PC-9 (cell line): ENCODE measurements around the gene ILKAP.

Experiments used
- CTCF ChIP-seq: fragments of 200-600 bp; sonication (generic); conservative IDR thresholded peaks from 2 replicates; pipeline ENCODE4 v1.6.1; 2017; ENCODE audit warnings: mixed run types, antibody characterized with exemption, mild to moderate bottlenecking, moderate library complexity
- EZH2 ChIP-seq: fragments of 200-600 bp; sonication (generic); IDR thresholded peaks from 2 replicates; pipeline ENCODE4 v1.8.0; 2017; ENCODE audit warnings: antibody characterized with exemption, low read depth

DNA sequence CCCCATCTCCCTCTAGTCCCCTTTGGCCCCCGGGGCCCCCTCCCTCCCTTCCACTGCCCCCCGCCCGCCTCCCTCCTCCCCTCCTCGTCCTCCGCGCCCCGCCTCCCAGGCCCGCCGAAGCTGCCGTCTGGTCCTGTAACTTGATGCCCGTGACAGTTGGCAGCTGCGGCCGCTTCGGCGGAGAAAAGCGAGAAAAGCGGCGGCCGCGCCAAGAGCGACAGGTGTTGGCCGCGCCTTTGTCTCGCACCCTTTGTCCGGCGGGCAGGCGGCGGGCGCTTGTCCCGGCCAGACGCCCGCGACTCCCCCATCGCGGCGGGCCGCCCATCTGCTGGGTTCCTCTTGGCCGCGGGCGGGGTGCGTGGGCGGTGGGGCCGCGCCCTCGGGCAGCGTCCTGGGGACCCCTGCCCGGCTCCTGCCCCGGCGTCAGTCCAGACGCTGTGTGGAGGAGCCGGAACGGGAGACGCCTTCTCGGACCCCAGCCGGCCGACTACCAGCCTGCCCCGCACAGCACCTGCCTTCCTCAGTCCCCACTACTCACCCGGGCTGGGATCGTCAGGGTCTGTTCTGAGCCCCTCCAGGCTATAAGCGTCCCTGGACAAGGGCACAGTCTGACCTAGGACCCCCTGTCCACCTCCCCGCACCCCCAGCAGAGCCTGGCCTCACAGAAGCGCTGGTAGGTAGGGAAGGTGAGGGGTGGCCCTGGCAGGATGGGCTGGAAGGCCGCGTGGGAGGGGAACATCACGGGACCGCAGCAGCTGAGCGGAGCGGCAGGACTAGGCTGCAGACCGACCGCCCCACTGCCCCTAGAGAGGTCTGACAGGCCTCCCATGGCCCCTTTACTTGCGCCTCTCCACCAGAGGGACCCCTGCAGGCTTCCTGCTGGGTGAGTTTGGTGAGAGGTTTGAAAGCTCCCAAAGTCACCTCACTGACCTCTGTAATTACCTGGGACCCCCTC, 37.5 kb upstream of the ILKAP start:
- TF ChIP-seq CTCF (no peak), EZH2 (no peak)
